ENCODE data around the gene FAM193B. TPM values are rescaled to one million over a fixed set of nuclear protein-coding genes. Genes with fewer than 3 reads are reported as not detected.

FAM193B gene
- total RNA-seq, 2 experiments from 2014 or later: 70.7 to 75.4 TPM

GRCh38 chr5:177595026-177595585 is 40.7 kb upstream of the FAM193B start:
- POLR2A ChIA-PET: no interaction called here
- H3K4me3 Mint-ChIP-seq: no peak overlapping the region
- CTCF ChIA-PET: interaction anchor here (1.2 kb wide), 1 partner anchor 12 kb away, joined by 3 read pairs; no protein-coding TSS in a partner anchor
- intact Hi-C loops (cut with micrococcal nuclease): loop anchor here (10.0 kb wide), 1 partner anchor 80 kb away; the partner anchor contains the start of gene DDX41
- DNase-seq: no peak
- H3K4me1 Mint-ChIP-seq (ENCODE audit: low read depth): peaks cover 34% of the 10 kb centered on the region
- H3K27ac Mint-ChIP-seq: no peak overlapping the region
- H3K27me3 Mint-ChIP-seq: peaks cover 3% of the 10 kb centered on the region
- no peaks in the 10 kb centered on the region for H3K9me3 Mint-ChIP-seq
- peaks cover 44% of the 10 kb centered on the region for H3K36me3 Mint-ChIP-seq

GRCh38 chr5:177594071-177594470 is 39.7 kb upstream of the FAM193B start:
- peaks cover 32% of the 10 kb centered on the region for H3K4me1 Mint-ChIP-seq (ENCODE audit: low read depth)
- intact Hi-C loops (cut with micrococcal nuclease): loop anchor here (10.0 kb wide), 1 partner anchor 79 kb away; the partner anchor contains the start of gene DDX41
- DNase-seq: no peak
- ChIA-PET POLR2A (interaction anchor here (0.9 to 1.6 kb wide), 2 partner anchors 13 to 204 kb away, joined by 3 read pairs; no protein-coding TSS in a partner anchor), CTCF (interaction anchor here (1.2 kb wide), 1 partner anchor 13 kb away, joined by 3 read pairs; no protein-coding TSS in a partner anchor)
- no peaks in the 10 kb centered on the region for H3K9me3 Mint-ChIP-seq
- peaks cover 5% of the 10 kb centered on the region for H3K27me3 Mint-ChIP-seq
- no peak overlapping the region for H3K4me3 Mint-ChIP-seq
- no peak overlapping the region for H3K27ac Mint-ChIP-seq
- H3K36me3 Mint-ChIP-seq: peaks cover 44% of the 10 kb centered on the region

- Mint-ChIP-seq H3K27me3 (peaks cover 5% of the 10 kb centered on the region), H3K36me3 (peaks cover 44% of the 10 kb centered on the region), H3K4me3 (peak overlapping the region; percentile 100), H3K9me3 (no peaks in the 10 kb centered on the region), H3K4me1 (ENCODE audit: low read depth) (peaks cover 31% of the 10 kb centered on the region), H3K27ac (peak overlapping the region; percentile 38)
- DNase-seq: no peak
- intact Hi-C loops (cut with micrococcal nuclease): loop anchor here (10.0 kb wide), 1 partner anchor 79 kb away; the partner anchor contains the start of gene DDX41
- POLR2A ChIA-PET: interaction anchor here (0.9 to 1.6 kb wide), 3 partner anchors 14 to 203 kb away, joined by 3 read pairs; no protein-coding TSS in a partner anchor
- CTCF ChIA-PET: interaction anchor here (0.8 to 2.0 kb wide), 2 partner anchors 14 to 138 kb away, joined by 3 to 6 read pairs; no protein-coding TSS in a partner anchor
Observed at GRCh38 chr5:177593511-177593910, 39.1 kb upstream of the FAM193B start.

- peak overlapping the region; percentile 94 for H3K27ac Mint-ChIP-seq
- peaks cover 44% of the 10 kb centered on the region for H3K36me3 Mint-ChIP-seq
- peaks cover 5% of the 10 kb centered on the region for H3K27me3 Mint-ChIP-seq
- peaks cover 35% of the 10 kb centered on the region for H3K4me1 Mint-ChIP-seq (ENCODE audit: low read depth)
- no peaks in the 10 kb centered on the region for H3K9me3 Mint-ChIP-seq
- intact Hi-C loops (cut with micrococcal nuclease): loop anchor here (1.0 to 10.0 kb wide), 3 partner anchors 7 to 78 kb away; partner anchors contain the start of genes B4GALT7, DDX41 and FAM193B
- ChIA-PET CTCF (interaction anchor here (0.8 to 2.0 kb wide), 4 partner anchors 14 to 274 kb away, joined by 3 to 6 read pairs (median 4); no protein-coding TSS in a partner anchor), POLR2A (interaction anchor here (1.2 to 2.0 kb wide), 5 partner anchors 10 to 611 kb away, joined by 3 to 7 read pairs (median 4); partner anchors contain the start of genes DDX41 and HNRNPAB)
- DNase-seq: no peak
- H3K4me3 Mint-ChIP-seq: peak overlapping the region; percentile 100
Observed at GRCh38 chr5:177592905-177593304, 38.5 kb upstream of the FAM193B start.

GRCh38 chr5:177592010-177592834 is 37.9 kb upstream of the FAM193B start, which contains the start of gene TMED9:
Gene TMED9 (plus strand): TSS chr5:177592203. CDS start chr5:177592215, 12 bp downstream.
- ChIA-PET CTCF (interaction anchor here (1.3 to 2.0 kb wide), 4 partner anchors 15 to 273 kb away, joined by 4 to 6 read pairs (median 4); no protein-coding TSS in a partner anchor), POLR2A (interaction anchor here (1.2 to 2.0 kb wide), 5 partner anchors 11 to 612 kb away, joined by 3 to 7 read pairs (median 4); partner anchors contain the start of genes DDX41 and HNRNPAB)
- intact Hi-C loops (cut with micrococcal nuclease): loop anchor here (1.0 to 10.0 kb wide), 3 partner anchors 8 to 77 kb away; partner anchors contain the start of genes B4GALT7, DDX41 and FAM193B
- peaks cover 35% of the 10 kb centered on the region for H3K4me1 Mint-ChIP-seq (ENCODE audit: low read depth)
- H3K36me3 Mint-ChIP-seq: peaks cover 42% of the 10 kb centered on the region
- peak; percentile 93 for DNase-seq
- peak within 1 kb of the TSS; percentile 100 for H3K4me3 Mint-ChIP-seq
- H3K27ac Mint-ChIP-seq: peak within 1 kb of the TSS; percentile 94
- H3K27me3 Mint-ChIP-seq: peaks cover 5% of the 10 kb centered on the region
- no peaks in the 10 kb centered on the region for H3K9me3 Mint-ChIP-seq

GRCh38 chr5:177591690-177592009 is 37.3 kb upstream of the FAM193B start:
- no peaks in the 10 kb centered on the region for H3K9me3 Mint-ChIP-seq
- H3K27me3 Mint-ChIP-seq: peaks cover 5% of the 10 kb centered on the region
- intact Hi-C loops (cut with micrococcal nuclease): loop anchor here (1.0 to 10.0 kb wide), 3 partner anchors 9 to 77 kb away; partner anchors contain the start of genes B4GALT7, DDX41 and FAM193B
- peaks cover 33% of the 10 kb centered on the region for H3K4me1 Mint-ChIP-seq (ENCODE audit: low read depth)
- POLR2A ChIA-PET: interaction anchor here (1.6 to 2.0 kb wide), 2 partner anchors 74 to 613 kb away, joined by 4 to 6 read pairs; partner anchors contain the start of genes DDX41 and HNRNPAB
- H3K36me3 Mint-ChIP-seq: peaks cover 39% of the 10 kb centered on the region
- CTCF ChIA-PET: interaction anchor here (1.3 to 2.0 kb wide), 3 partner anchors 16 to 273 kb away, joined by 4 to 6 read pairs (median 4); no protein-coding TSS in a partner anchor
- DNase-seq: no peak
- peak overlapping the region; percentile 100 for H3K4me3 Mint-ChIP-seq
- H3K27ac Mint-ChIP-seq: peak overlapping the region; percentile 94

- Mint-ChIP-seq H3K27me3 (peaks cover 12% of the 10 kb centered on the region), H3K4me3 (no peak overlapping the region), H3K4me1 (ENCODE audit: low read depth) (peaks cover 33% of the 10 kb centered on the region), H3K9me3 (no peaks in the 10 kb centered on the region), H3K27ac (no peak overlapping the region), H3K36me3 (peaks cover 28% of the 10 kb centered on the region)
- intact Hi-C loops (cut with micrococcal nuclease): loop anchor here (10.0 kb wide), 1 partner anchor 76 kb away; the partner anchor contains the start of gene DDX41
- ChIA-PET CTCF (no interaction called here), POLR2A (no interaction called here)
- DNase-seq: no peak
Observed at GRCh38 chr5:177590406-177590805, 36.0 kb upstream of the FAM193B start.

- H3K4me3 Mint-ChIP-seq: no peak overlapping the region
- CTCF ChIA-PET: interaction anchor here (1.6 kb wide), 2 partner anchors 16 to 28 kb away, joined by 3 to 5 read pairs; no protein-coding TSS in a partner anchor
- peaks cover 11% of the 10 kb centered on the region for H3K36me3 Mint-ChIP-seq
- POLR2A ChIA-PET: no interaction called here
- peaks cover 27% of the 10 kb centered on the region for H3K4me1 Mint-ChIP-seq (ENCODE audit: low read depth)
- H3K27me3 Mint-ChIP-seq: peaks cover 12% of the 10 kb centered on the region
- H3K9me3 Mint-ChIP-seq: no peaks in the 10 kb centered on the region
- no peak overlapping the region for H3K27ac Mint-ChIP-seq
- peak; percentile 34 for DNase-seq
- intact Hi-C loops (cut with micrococcal nuclease): no loop called here
Observed at GRCh38 chr5:177588413-177588909, 34.1 kb upstream of the FAM193B start.

GRCh38 chr5:177578316-177578715 is 24.0 kb upstream of the FAM193B start:
- CTCF ChIA-PET: no interaction called here
- no peak for DNase-seq
- H3K27me3 Mint-ChIP-seq: peaks cover 2% of the 10 kb centered on the region
- no peaks in the 10 kb centered on the region for H3K4me1 Mint-ChIP-seq (ENCODE audit: low read depth)
- H3K36me3 Mint-ChIP-seq: no peaks in the 10 kb centered on the region
- POLR2A ChIA-PET: no interaction called here
- H3K27ac Mint-ChIP-seq: no peak overlapping the region
- no peaks in the 10 kb centered on the region for H3K9me3 Mint-ChIP-seq
- no peak overlapping the region for H3K4me3 Mint-ChIP-seq
- intact Hi-C loops (cut with micrococcal nuclease): no loop called here

- intact Hi-C loops (cut with micrococcal nuclease): no loop called here
- Mint-ChIP-seq H3K4me3 (no peak overlapping the region), H3K27me3 (peaks cover 2% of the 10 kb centered on the region), H3K27ac (no peak overlapping the region), H3K9me3 (no peaks in the 10 kb centered on the region), H3K4me1 (ENCODE audit: low read depth) (no peaks in the 10 kb centered on the region), H3K36me3 (no peaks in the 10 kb centered on the region)
- no peak for DNase-seq
- ChIA-PET POLR2A (no interaction called here), CTCF (no interaction called here)
Observed at GRCh38 chr5:177576169-177576568, 21.8 kb upstream of the FAM193B start.

- POLR2A ChIA-PET: no interaction called here
- CTCF ChIA-PET: interaction anchor here (0.6 kb wide), 1 partner anchor 185 kb away, joined by 3 read pairs; no protein-coding TSS in a partner anchor
- Mint-ChIP-seq H3K27me3 (peaks cover 2% of the 10 kb centered on the region), H3K27ac (no peak overlapping the region), H3K4me1 (ENCODE audit: low read depth) (no peaks in the 10 kb centered on the region), H3K9me3 (no peaks in the 10 kb centered on the region), H3K36me3 (no peaks in the 10 kb centered on the region), H3K4me3 (no peak overlapping the region)
- intact Hi-C loops (cut with micrococcal nuclease): no loop called here
- DNase-seq: no peak
Observed at GRCh38 chr5:177575488-177575887, 21.1 kb upstream of the FAM193B start.

Data from activated CD4-positive, alpha-beta memory T cell treated with anti-CD3 and anti-CD28 coated beads for 36 hours (primary cell).